DOHH2 (cell line): Measurements from ENCODE around the gene GSTA1.
"Not testable (repeated sequence)": the region's sequence is repeated elsewhere in the genome, so short reads cannot be mapped to it uniquely, and the experiment has no call there.

Source experiments
- H3F3A ChIP-seq: fragments of 200-600 bp; sonication (generic), shearing (Covaris generic); 2 replicates; pipeline ENCODE4 v1.6.0; 2016; ENCODE audit warnings: antibody characterized with exemption, mild to moderate bottlenecking; ENCODE audit not compliant: control insufficient read depth, insufficient read depth
- H3K27ac ChIP-seq: fragments of 200-600 bp; sonication (generic); 2 replicates; pipeline ENCODE4 v1.5.1; 2014; ENCODE audit warnings: low read depth, mild to moderate bottlenecking, low read length, moderate library complexity
- H3K27me3 ChIP-seq: fragments of 200-600 bp; sonication (generic); 2 replicates; pipeline ENCODE4 v1.6.1; 2014; ENCODE audit warnings: mild to moderate bottlenecking, low read length, mixed read lengths; ENCODE audit not compliant: control insufficient read depth
- H3K36me3 ChIP-seq: fragments of 200-600 bp; sonication (generic); 2 replicates; pipeline ENCODE4 v1.6.1; 2014; ENCODE audit warnings: mild to moderate bottlenecking, low read length, moderate library complexity, mixed read lengths; ENCODE audit not compliant: control insufficient read depth
- H3K4me1 ChIP-seq: fragments of 200-600 bp; sonication (generic); 2 replicates; pipeline ENCODE4 v1.6.1; 2014; ENCODE audit warnings: mild to moderate bottlenecking, low read length, mixed read lengths; ENCODE audit not compliant: control insufficient read depth
- H3K4me2 ChIP-seq: fragments of 200-600 bp; sonication (generic); 2 replicates; pipeline ENCODE4 v1.6.0; 2014; ENCODE audit warnings: mild to moderate bottlenecking, low read length, moderate library complexity
- H3K4me3 ChIP-seq: fragments of 200-600 bp; sonication (generic); 2 replicates; pipeline ENCODE4 v1.5.1; 2014; ENCODE audit warnings: mild to moderate bottlenecking, low read length, mixed read lengths
- H3K79me2 ChIP-seq: fragments of 200-600 bp; sonication (generic); 2 replicates; pipeline ENCODE4 v1.6.1; 2014; ENCODE audit warnings: mild to moderate bottlenecking, low read length, mixed read lengths; ENCODE audit not compliant: control insufficient read depth
- H3K9me2 ChIP-seq: fragments of 200-600 bp; sonication (generic); replicated peaks from 2 replicates; pipeline ENCODE4 v1.6.1; 2014; ENCODE audit warnings: mild to moderate bottlenecking, low read length, mixed read lengths; ENCODE audit not compliant: control insufficient read depth
- H3K9me3 ChIP-seq: fragments of 200-600 bp; sonication (generic); 2 replicates; pipeline ENCODE4 v1.6.1; 2014; ENCODE audit warnings: antibody characterized with exemption, low read length, mixed read lengths; ENCODE audit not compliant: control insufficient read depth, insufficient read depth
- H4K20me1 ChIP-seq: fragments of 200-600 bp; sonication (generic); 2 replicates; pipeline ENCODE4 v1.6.0; 2014; ENCODE audit warnings: low read depth, mild to moderate bottlenecking, antibody characterized with exemption, low read length, moderate library complexity; ENCODE audit not compliant: control insufficient read depth, insufficient read depth
- EZH2phosphoT487 ChIP-seq: fragments of 200-600 bp; sonication (generic); IDR thresholded peaks from 2 replicates; pipeline ENCODE4 v1.6.1; 2017; ENCODE audit warnings: borderline replicate concordance, mild to moderate bottlenecking, antibody characterized with exemption, low read length, moderate library complexity, mixed read lengths
- TF ChIP-seq, protein P1 (sequence below): fragments of 200-600 bp; sonication (generic); IDR thresholded peaks from one replicate; pipeline ENCODE4 v1.5.1; 2014; ENCODE audit warnings: antibody characterized with exemption, mild to moderate bottlenecking, low read depth, low read length; ENCODE audit not compliant: poor library complexity, severe bottlenecking

The GSTA1 gene

DNA sequence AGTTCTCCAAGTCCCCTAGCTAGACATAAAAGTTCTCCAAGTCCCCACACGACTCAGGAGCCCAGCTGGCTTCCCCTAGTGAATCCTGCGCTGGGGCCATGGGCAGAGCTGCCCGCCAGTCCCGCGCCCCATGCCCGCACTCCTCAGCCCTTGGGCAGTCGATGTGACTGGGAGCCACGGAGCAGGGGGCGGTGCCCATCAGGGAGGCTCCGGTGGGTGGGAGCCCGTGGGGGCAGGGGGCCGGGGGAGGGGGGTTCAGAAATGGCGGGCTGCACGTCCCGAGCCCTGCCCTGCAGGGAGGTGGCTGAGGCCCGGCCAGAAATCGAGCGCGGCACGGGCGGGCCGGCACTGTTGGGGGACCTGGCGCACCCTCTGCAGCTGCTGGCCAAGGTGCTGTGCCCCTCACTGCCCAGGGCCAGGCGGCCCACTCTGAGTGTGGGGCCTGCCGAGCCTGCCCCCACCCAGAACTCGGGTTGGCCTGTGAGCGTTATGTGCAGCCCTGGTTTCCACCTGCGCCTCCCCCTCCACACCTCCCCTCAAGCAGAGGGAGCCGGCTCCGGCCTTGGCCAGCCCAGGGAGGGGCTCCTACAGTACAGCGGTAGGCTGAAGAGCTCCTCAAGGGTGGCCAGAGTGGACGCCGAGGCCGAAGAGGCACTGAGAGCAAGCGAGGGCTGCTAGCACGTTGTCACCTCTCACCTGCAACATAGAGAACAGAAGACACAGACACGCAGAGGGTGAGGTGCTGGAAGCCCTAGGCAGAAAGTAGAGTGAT, 25.6 kb upstream of the GSTA1 start:
- H3K4me2 ChIP-seq, result no peak overlapping the region
- H4K20me1 ChIP-seq, result no peaks in the 10 kb centered on the region
- H3F3A ChIP-seq, result no peaks in the 10 kb centered on the region
- no peak overlapping the region for H3K27ac ChIP-seq
- H3K36me3 ChIP-seq, result no peaks in the 10 kb centered on the region
- no peak overlapping the region for H3K4me3 ChIP-seq
- H3K4me1 ChIP-seq, result no peaks in the 10 kb centered on the region
- H3K27me3 ChIP-seq, result no peaks in the 10 kb centered on the region
- H3K79me2 ChIP-seq, result no peaks in the 10 kb centered on the region
- H3K9me2 ChIP-seq, result no peaks in the 10 kb centered on the region
- H3K9me3 ChIP-seq, result no peaks in the 10 kb centered on the region
- TF ChIP-seq, protein P1, sequence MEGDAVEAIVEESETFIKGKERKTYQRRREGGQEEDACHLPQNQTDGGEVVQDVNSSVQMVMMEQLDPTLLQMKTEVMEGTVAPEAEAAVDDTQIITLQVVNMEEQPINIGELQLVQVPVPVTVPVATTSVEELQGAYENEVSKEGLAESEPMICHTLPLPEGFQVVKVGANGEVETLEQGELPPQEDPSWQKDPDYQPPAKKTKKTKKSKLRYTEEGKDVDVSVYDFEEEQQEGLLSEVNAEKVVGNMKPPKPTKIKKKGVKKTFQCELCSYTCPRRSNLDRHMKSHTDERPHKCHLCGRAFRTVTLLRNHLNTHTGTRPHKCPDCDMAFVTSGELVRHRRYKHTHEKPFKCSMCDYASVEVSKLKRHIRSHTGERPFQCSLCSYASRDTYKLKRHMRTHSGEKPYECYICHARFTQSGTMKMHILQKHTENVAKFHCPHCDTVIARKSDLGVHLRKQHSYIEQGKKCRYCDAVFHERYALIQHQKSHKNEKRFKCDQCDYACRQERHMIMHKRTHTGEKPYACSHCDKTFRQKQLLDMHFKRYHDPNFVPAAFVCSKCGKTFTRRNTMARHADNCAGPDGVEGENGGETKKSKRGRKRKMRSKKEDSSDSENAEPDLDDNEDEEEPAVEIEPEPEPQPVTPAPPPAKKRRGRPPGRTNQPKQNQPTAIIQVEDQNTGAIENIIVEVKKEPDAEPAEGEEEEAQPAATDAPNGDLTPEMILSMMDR, result no peak
- TF ChIP-seq EZH2phosphoT487, result no peak

DNA sequence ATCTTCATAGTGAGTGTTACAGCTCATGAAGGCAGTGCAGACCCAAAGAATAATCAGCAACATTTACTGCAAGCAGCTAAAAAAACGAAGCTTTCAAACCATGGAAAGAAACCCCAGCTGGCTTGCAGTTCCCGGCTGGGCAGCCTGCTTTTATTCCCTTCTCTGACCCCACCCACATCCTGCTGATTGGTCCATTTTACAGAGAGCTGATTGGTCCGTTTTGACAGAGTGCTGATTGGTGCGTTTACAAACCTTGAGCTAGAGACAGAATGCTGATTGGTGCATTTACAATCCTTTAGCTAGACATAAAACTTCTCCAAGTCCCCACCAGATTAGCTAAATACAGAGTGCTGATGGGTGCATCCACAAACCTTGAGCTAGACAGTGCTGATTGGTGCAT, 25.0 kb upstream of the GSTA1 start:
- H3K27ac ChIP-seq, H3K27me3 ChIP-seq, H3K9me3 ChIP-seq, H3F3A ChIP-seq, H3K9me2 ChIP-seq, H3K4me1 ChIP-seq, H4K20me1 ChIP-seq, H3K36me3 ChIP-seq, H3K79me2 ChIP-seq, H3K4me3 ChIP-seq, H3K4me2 ChIP-seq: not testable (repeated sequence)

DNA sequence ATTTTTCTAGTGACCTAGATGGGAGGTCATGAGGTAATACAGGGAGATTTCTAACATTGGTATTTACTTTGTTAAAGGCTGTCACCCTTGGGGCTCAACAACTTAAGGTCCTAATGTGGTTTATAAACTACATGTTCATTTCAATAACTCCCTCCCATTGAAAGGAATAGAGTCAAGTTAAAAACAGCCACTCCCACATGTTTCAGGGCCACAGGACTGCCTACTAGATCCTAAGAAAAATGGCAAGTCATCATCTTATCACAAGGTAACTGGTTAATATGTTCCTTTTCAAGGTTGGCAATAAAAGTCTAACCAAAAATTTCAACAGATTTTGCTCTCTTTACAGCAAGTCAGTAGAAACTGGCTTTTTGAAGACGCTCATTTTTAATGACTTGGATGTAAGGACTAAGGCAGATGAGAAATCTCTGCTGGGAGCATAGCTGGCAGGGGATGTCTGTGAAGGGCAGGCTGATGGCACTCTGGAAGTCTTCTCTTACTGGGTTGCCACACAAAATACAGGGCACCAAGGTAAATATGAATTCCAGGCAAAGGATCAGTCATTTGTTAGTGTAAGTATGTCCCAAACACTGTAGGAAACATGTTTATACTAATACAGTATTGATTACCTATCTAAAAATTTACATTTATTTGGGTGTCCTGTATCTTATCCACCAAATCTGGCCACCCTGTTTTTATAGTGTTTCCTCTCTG, 23.6 kb upstream of the GSTA1 start:
- H3K36me3 ChIP-seq, H3K4me3 ChIP-seq, H3K4me1 ChIP-seq, H3K9me3 ChIP-seq, H3K9me2 ChIP-seq, H3K4me2 ChIP-seq, H4K20me1 ChIP-seq, H3K27me3 ChIP-seq, H3K27ac ChIP-seq, H3K79me2 ChIP-seq, H3F3A ChIP-seq: not testable (repeated sequence)

- TF ChIP-seq, protein P1, result no peak
- no peak for TF ChIP-seq EZH2phosphoT487
- no peaks in the 10 kb centered on the region for H3K27me3 ChIP-seq
- H3K4me3 ChIP-seq, result no peak overlapping the region
- H3K4me1 ChIP-seq, result no peaks in the 10 kb centered on the region
- H3K27ac ChIP-seq, result no peak overlapping the region
- H4K20me1 ChIP-seq, result no peaks in the 10 kb centered on the region
- H3K4me2 ChIP-seq, result no peak overlapping the region
- no peaks in the 10 kb centered on the region for H3K9me2 ChIP-seq
- no peaks in the 10 kb centered on the region for H3K9me3 ChIP-seq
- no peaks in the 10 kb centered on the region for H3F3A ChIP-seq
- H3K79me2 ChIP-seq, result no peaks in the 10 kb centered on the region
- no peaks in the 10 kb centered on the region for H3K36me3 ChIP-seq
Measured at GRCh38 chr6:52826513-52826912, 22.9 kb upstream of the GSTA1 start.

DNA sequence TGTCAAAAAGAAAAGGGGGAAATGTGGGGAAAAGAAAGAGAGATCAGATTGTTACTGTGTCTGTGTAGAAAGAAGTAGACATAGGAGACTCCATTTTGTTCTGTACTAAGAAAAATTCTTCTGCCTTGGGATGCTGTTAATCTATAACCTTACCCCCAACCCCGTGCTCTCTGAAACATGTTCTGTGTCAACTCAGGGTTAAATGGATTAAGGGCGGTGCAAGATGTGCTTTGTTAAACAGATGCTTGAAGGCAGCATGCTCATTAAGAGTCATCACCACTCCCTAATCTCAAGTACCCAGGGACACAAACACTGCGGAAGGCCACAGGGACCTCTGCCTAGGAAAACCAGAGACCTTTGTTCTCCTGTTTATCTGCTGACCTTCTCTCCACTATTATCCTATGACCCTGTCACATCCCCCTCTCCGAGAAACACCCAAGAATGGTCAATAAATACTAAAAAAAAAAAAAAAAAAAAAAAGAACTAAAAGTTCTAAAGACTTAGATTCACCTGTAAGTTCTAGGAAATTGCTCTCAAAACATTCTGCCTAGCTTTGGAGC, 22.4 kb upstream of the GSTA1 start:
- H4K20me1 ChIP-seq, H3K36me3 ChIP-seq, H3K4me3 ChIP-seq, H3K9me3 ChIP-seq, H3K4me1 ChIP-seq, H3F3A ChIP-seq, H3K9me2 ChIP-seq, H3K27ac ChIP-seq, H3K4me2 ChIP-seq, H3K27me3 ChIP-seq, H3K79me2 ChIP-seq: not testable (repeated sequence)

GRCh38 chr6:52825270-52825793, 21.7 kb upstream of the GSTA1 start:
- H3K36me3 ChIP-seq, H3K4me2 ChIP-seq: not testable (repeated sequence)

More at GRCh38 chr6:52825270-52825793, 21.7 kb upstream of the GSTA1 start:
- H3K4me3 ChIP-seq, H3K27me3 ChIP-seq, H3K9me2 ChIP-seq, H3K4me1 ChIP-seq, H3F3A ChIP-seq, H3K79me2 ChIP-seq, H4K20me1 ChIP-seq, H3K27ac ChIP-seq, H3K9me3 ChIP-seq: not testable (repeated sequence)
